HCT116 (cell line): ENCODE data around the gene MARS1. TPM values are rescaled to one million over a fixed set of nuclear protein-coding genes. Genes with fewer than 3 reads are reported as not detected.

Experiments
- ATAC-seq: fragments of 200-7000 bp; cut with Tn5 transposase; 2 replicates; pipeline ENCODE4 v1.9.1; 2020; ENCODE audit warnings: mild to moderate bottlenecking, moderate library complexity
- BruUV-seq: library from RNA; stranded (reverse); fragments of 400-500 nt; replicated peaks from 2 replicates; lab custom pipeline; 2021; lab: Mats Ljungman, UMichigan
- CTCF ChIA-PET: fragments of 300-600 bp; sonication (Branson Sonifier 250); formaldehyde crosslinking; loops from one replicate; lab custom pipeline; 2021; ENCODE audit warnings: antibody characterized with exemption; lab: Charles Lee
- POLR2A ChIA-PET: fragments of 300-600, 350-600 bp; sonication (Branson Sonifier 250); formaldehyde crosslinking; loops from one replicate; lab custom pipeline; 2021; ENCODE audit warnings: antibody characterized with exemption; lab: Charles Lee
- RAD21 ChIA-PET, 2 experiments: fragments of 300-600 bp; sonication (Branson Sonifier 250); formaldehyde crosslinking; loops; one replicate each; lab custom pipeline; 2023; ENCODE audit warnings: low total read pairs in 2 of 2; ENCODE audit not compliant: uncharacterized antibody in 2 of 2, unreplicated experiment in 2 of 2, low non-redundant PET in 1 of 2; lab: Charles Lee
- DNase-seq: peaks from one replicate; pipeline ENCODE4 v3.0.0-alpha.2; 2010; ENCODE audit warnings: low read depth, low spot score
- H2AFZ ChIP-seq: fragments of 200-600 bp; shearing (Covaris generic), sonication (generic); 2 replicates; pipeline ENCODE4 v1.6.1; 2017; ENCODE audit warnings: low read depth, mixed run types, mixed read lengths, antibody characterized with exemption, low read length; ENCODE audit not compliant: poor library complexity, severe bottlenecking
- H3K27ac ChIP-seq: 2 replicates; pipeline ENCODE4 v1.5.1; 2012; ENCODE audit warnings: low read depth, low read length
- H3K27me3 ChIP-seq: fragments of 200-600 bp; sonication (generic); 2 replicates; pipeline ENCODE4 v1.6.1; 2016; ENCODE audit warnings: mixed run types, low read length, mixed read lengths; ENCODE audit not compliant: insufficient read depth
- H3K36me3 ChIP-seq, 2 experiments: fragments of 200-500 bp in 1 of 2; fragments of 200-600 bp in 1 of 2; sonication (Bioruptor generic) in 1 of 2; sonication (generic) in 1 of 2; 2 replicates each; pipeline versions ENCODE4 v1.5.1 to v1.6.1; 2014 to 2016; ENCODE audit warnings: low read length in 2 of 2, inconsistent platforms in 1 of 2, mixed read lengths in 1 of 2, mixed run types in 1 of 2; ENCODE audit not compliant: insufficient read depth in 2 of 2, control insufficient read depth in 1 of 2
- H3K4me1 ChIP-seq, 2 experiments: fragments of 200-600 bp in 1 of 2; sonication (generic) in 1 of 2; 2 replicates each; pipeline versions ENCODE4 v1.5.1 to v1.6.1; 2012 to 2017; ENCODE audit warnings: low read length in 2 of 2, inconsistent platforms in 1 of 2, mild to moderate bottlenecking in 1 of 2, mixed read lengths in 1 of 2, mixed run types in 1 of 2, moderate library complexity in 1 of 2; ENCODE audit not compliant: insufficient read depth in 2 of 2, control insufficient read depth in 1 of 2
- H3K4me2 ChIP-seq: fragments of 200-600 bp; sonication (generic); 2 replicates; pipeline ENCODE4 v1.6.1; 2017; ENCODE audit warnings: mixed run types, low read length, mixed read lengths
- H3K4me3 ChIP-seq, 2 experiments: fragments of 200-600 bp in 1 of 2; sonication (generic) in 1 of 2; replicated peaks in 1 of 2; 2 replicates each; pipeline ENCODE4 v1.5.1; 2011 to 2016; ENCODE audit warnings: low read length in 2 of 2, control low read depth in 1 of 2, low read depth in 1 of 2, mild to moderate bottlenecking in 1 of 2, mixed read lengths in 1 of 2, mixed run types in 1 of 2
- H3K79me2 ChIP-seq: fragments of 200-600 bp; sonication (generic); 2 replicates; pipeline ENCODE4 v1.6.1; 2017; ENCODE audit warnings: mild to moderate bottlenecking, mixed run types, low read length, moderate library complexity, mixed read lengths; ENCODE audit not compliant: insufficient read depth
- H3K9ac ChIP-seq: fragments of 200-600 bp; sonication (generic); 2 replicates; pipeline ENCODE4 v1.6.1; 2016; ENCODE audit warnings: low read length, mixed read lengths
- H3K9me2 ChIP-seq: fragments of 200-600 bp; sonication (generic), shearing (Covaris generic); 2 replicates; pipeline ENCODE4 v1.6.1; 2017; ENCODE audit warnings: mixed run types, mild to moderate bottlenecking, moderate library complexity; ENCODE audit not compliant: insufficient read depth
- H3K9me3 ChIP-seq, 2 experiments: fragments of 200-500 bp in 1 of 2; fragments of 200-600 bp in 1 of 2; sonication (Bioruptor generic) in 1 of 2; sonication (generic) in 1 of 2; 2 replicates each; pipeline ENCODE4 v1.6.1; 2014 to 2017; ENCODE audit warnings: low read length in 2 of 2, mixed read lengths in 2 of 2, inconsistent platforms in 1 of 2, low read depth in 1 of 2, mild to moderate bottlenecking in 1 of 2, mixed run types in 1 of 2, moderate library complexity in 1 of 2; ENCODE audit not compliant: control insufficient read depth in 1 of 2, insufficient read depth in 1 of 2
- H4K20me1 ChIP-seq: fragments of 200-600 bp; sonication (generic), shearing (Covaris generic); 2 replicates; pipeline ENCODE4 v1.6.1; 2017; ENCODE audit warnings: mixed run types, mild to moderate bottlenecking, moderate library complexity; ENCODE audit not compliant: insufficient read depth
- EZH2 ChIP-seq: fragments of 200-600 bp; sonication (generic); IDR thresholded peaks from 2 replicates; pipeline ENCODE4 v1.6.1; 2017; ENCODE audit warnings: antibody characterized with exemption, mixed run types
- FOSL1 ChIP-seq: IDR thresholded peaks from 2 replicates; pipeline ENCODE4 v1.6.1; 2012; ENCODE audit warnings: low read depth
- JUND ChIP-seq: IDR thresholded peaks from 2 replicates; pipeline ENCODE4 v1.6.1; 2012
- RAD21 ChIP-seq: IDR thresholded peaks from 2 replicates; pipeline ENCODE4 v1.6.1; 2012; ENCODE audit warnings: low read depth, mild to moderate bottlenecking
- TCF7L2 ChIP-seq: IDR thresholded peaks from 2 replicates; pipeline ENCODE4 v1.7.0; 2011; ENCODE audit warnings: borderline replicate concordance, inconsistent platforms; ENCODE audit not compliant: insufficient read depth, insufficient read length; ENCODE audit errors: extremely low read depth
- intact Hi-C: fragments of 100-400 bp; cut with micrococcal nuclease; formaldehyde crosslinking; loops from 2 replicates; pipeline ENCODE4 v1.10.0; 2022
- total RNA-seq: library from RNA; stranded (reverse); gene quantifications from one replicate; pipeline ENCODE4 v1.2.1, GENCODE V29; 2021; ENCODE audit not compliant: unreplicated experiment
- TF ChIP-seq, protein P1 (sequence below): IDR thresholded peaks from 2 replicates; pipeline ENCODE4 v1.6.1; 2012; ENCODE audit warnings: low read depth
- TF ChIP-seq, protein P2 (sequence below): IDR thresholded peaks from 2 replicates; pipeline ENCODE4 v1.6.1; 2011; ENCODE audit warnings: mild to moderate bottlenecking, low read length, moderate library complexity; ENCODE audit not compliant: insufficient replicate concordance; ENCODE audit errors: extremely low read depth

MARS1 gene
- total RNA-seq, 1 experiment from 2014 or later = 344 TPM

DNA sequence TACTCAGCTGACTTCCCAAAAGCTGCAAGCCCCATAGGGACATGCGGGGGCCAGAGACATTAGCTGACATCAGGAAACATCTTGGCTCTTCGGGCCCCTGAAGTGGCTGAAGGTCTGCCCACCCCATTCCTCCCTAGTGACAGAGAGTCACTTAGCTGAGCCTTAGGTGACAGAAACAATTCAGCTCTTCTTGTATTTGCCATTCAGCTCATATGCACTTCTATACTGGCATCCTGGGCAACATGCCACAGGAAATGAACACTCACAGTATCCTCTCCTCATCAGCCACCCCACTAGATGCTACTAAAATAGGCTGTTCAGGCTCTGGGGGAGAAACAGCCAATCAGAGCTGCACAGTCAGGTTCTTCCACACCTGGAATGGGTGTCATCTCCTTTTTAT lies 55.7 kb downstream of the MARS1 start:
- Histone ChIP-seq H3K36me3 (peaks cover 4% of the 10 kb centered on the region in 2 experiments; a peak in 2 of 4 replicates), H3K4me1 (peaks cover 6 to 13% of the 10 kb centered on the region in 2 experiments), H3K4me3 (no peak overlapping the region), H3K27me3 (no peaks in the 10 kb centered on the region), H3K9ac (no peak overlapping the region), H3K9me3 (no peaks in the 10 kb centered on the region), H4K20me1 (no peaks in the 10 kb centered on the region), H2AFZ (no peak overlapping the region), H3K9me2 (no peaks in the 10 kb centered on the region), H3K27ac (no peak overlapping the region), H3K79me2 (peaks cover 24% of the 10 kb centered on the region), H3K4me2 (no peak overlapping the region)
- no peak for ATAC-seq
- no TSS peak for BruUV-seq
- ChIA-PET POLR2A (interaction anchor here (1.4 kb wide), 1 partner anchor 22 kb away, joined by 3 read pairs; no protein-coding TSS in a partner anchor), RAD21 (no interaction called here), CTCF (no interaction called here)
- DNase-seq = no peak
- intact Hi-C loops = no loop called here
- TF ChIP-seq TCF7L2 (no peak), FOSL1 (no peak), EZH2 (no peak), RAD21 (no peak), JUND (no peak)
- TF ChIP-seq, protein P1, sequence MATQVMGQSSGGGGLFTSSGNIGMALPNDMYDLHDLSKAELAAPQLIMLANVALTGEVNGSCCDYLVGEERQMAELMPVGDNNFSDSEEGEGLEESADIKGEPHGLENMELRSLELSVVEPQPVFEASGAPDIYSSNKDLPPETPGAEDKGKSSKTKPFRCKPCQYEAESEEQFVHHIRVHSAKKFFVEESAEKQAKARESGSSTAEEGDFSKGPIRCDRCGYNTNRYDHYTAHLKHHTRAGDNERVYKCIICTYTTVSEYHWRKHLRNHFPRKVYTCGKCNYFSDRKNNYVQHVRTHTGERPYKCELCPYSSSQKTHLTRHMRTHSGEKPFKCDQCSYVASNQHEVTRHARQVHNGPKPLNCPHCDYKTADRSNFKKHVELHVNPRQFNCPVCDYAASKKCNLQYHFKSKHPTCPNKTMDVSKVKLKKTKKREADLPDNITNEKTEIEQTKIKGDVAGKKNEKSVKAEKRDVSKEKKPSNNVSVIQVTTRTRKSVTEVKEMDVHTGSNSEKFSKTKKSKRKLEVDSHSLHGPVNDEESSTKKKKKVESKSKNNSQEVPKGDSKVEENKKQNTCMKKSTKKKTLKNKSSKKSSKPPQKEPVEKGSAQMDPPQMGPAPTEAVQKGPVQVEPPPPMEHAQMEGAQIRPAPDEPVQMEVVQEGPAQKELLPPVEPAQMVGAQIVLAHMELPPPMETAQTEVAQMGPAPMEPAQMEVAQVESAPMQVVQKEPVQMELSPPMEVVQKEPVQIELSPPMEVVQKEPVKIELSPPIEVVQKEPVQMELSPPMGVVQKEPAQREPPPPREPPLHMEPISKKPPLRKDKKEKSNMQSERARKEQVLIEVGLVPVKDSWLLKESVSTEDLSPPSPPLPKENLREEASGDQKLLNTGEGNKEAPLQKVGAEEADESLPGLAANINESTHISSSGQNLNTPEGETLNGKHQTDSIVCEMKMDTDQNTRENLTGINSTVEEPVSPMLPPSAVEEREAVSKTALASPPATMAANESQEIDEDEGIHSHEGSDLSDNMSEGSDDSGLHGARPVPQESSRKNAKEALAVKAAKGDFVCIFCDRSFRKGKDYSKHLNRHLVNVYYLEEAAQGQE = no peak
- TF ChIP-seq, protein P2, sequence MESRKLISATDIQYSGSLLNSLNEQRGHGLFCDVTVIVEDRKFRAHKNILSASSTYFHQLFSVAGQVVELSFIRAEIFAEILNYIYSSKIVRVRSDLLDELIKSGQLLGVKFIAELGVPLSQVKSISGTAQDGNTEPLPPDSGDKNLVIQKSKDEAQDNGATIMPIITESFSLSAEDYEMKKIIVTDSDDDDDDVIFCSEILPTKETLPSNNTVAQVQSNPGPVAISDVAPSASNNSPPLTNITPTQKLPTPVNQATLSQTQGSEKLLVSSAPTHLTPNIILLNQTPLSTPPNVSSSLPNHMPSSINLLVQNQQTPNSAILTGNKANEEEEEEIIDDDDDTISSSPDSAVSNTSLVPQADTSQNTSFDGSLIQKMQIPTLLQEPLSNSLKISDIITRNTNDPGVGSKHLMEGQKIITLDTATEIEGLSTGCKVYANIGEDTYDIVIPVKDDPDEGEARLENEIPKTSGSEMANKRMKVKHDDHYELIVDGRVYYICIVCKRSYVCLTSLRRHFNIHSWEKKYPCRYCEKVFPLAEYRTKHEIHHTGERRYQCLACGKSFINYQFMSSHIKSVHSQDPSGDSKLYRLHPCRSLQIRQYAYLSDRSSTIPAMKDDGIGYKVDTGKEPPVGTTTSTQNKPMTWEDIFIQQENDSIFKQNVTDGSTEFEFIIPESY = no peak
